Nephron progenitor cell (in vitro differentiated cells): ENCODE data around the gene GPR107.

Source experiments
- DNase-seq: peaks from one replicate; pipeline ENCODE4 v3.0.0; 2021
- H3K27ac Mint-ChIP-seq: 2 replicates; pipeline ENCODE4 v1.8.0; 2021; ENCODE audit warnings: mild to moderate bottlenecking, moderate library complexity, mixed read lengths
- H3K27me3 Mint-ChIP-seq: 2 replicates; pipeline ENCODE4 v1.8.0; 2021; ENCODE audit warnings: mild to moderate bottlenecking, low read depth, mixed read lengths; ENCODE audit not compliant: poor library complexity
- H3K36me3 Mint-ChIP-seq: 2 replicates; pipeline ENCODE4 v1.8.0; 2021; ENCODE audit warnings: low read depth, mixed read lengths
- H3K4me1 Mint-ChIP-seq: 2 replicates; pipeline ENCODE4 v1.8.0; 2021; ENCODE audit warnings: mixed read lengths
- H3K4me3 Mint-ChIP-seq: 2 replicates; pipeline ENCODE4 v1.8.0; 2021; ENCODE audit warnings: mild to moderate bottlenecking, moderate library complexity, mixed read lengths
- H3K9me3 Mint-ChIP-seq: 2 replicates; pipeline ENCODE4 v1.8.0; 2021; ENCODE audit warnings: mild to moderate bottlenecking, moderate library complexity, mixed read lengths
- CTCF ChIP-seq: fragments of 200-600 bp; sonication (generic); IDR thresholded peaks from 2 replicates; pipeline ENCODE4 v1.5.0; 2021; ENCODE audit warnings: antibody characterized with exemption

GPR107 gene

GRCh38 chr9:130122456-130122855, 68.8 kb downstream of the GPR107 start:
- no peaks in the 10 kb centered on the region for H3K9me3 Mint-ChIP-seq
- DNase-seq = no peak
- H3K27ac Mint-ChIP-seq = peak overlapping the region; percentile 83
- no peaks in the 10 kb centered on the region for H3K27me3 Mint-ChIP-seq
- TF ChIP-seq CTCF = no peak
- H3K36me3 Mint-ChIP-seq = peaks cover 38% of the 10 kb centered on the region
- peaks cover 81% of the 10 kb centered on the region for H3K4me1 Mint-ChIP-seq
- peak overlapping the region; percentile 26 for H3K4me3 Mint-ChIP-seq

- Mint-ChIP-seq H3K4me3 (peak overlapping the region; percentile 30), H3K27ac (no peak overlapping the region), H3K9me3 (no peaks in the 10 kb centered on the region), H3K36me3 (peaks cover 55% of the 10 kb centered on the region), H3K27me3 (no peaks in the 10 kb centered on the region), H3K4me1 (peaks cover 63% of the 10 kb centered on the region)
- no peak for TF ChIP-seq CTCF
- no peak for DNase-seq
Observed at GRCh38 chr9:130124085-130124860, 70.6 kb downstream of the GPR107 start.

GRCh38 chr9:130126721-130127433, 73.2 kb downstream of the GPR107 start:
- no peak overlapping the region for H3K4me3 Mint-ChIP-seq
- TF ChIP-seq CTCF = no peak
- H3K27me3 Mint-ChIP-seq = no peaks in the 10 kb centered on the region
- no peaks in the 10 kb centered on the region for H3K9me3 Mint-ChIP-seq
- H3K36me3 Mint-ChIP-seq = peaks cover 57% of the 10 kb centered on the region
- H3K4me1 Mint-ChIP-seq = peaks cover 37% of the 10 kb centered on the region
- DNase-seq = no peak
- H3K27ac Mint-ChIP-seq = peak overlapping the region; percentile 80

GRCh38 chr9:130128251-130128650, 74.5 kb downstream of the GPR107 start:
- H3K4me3 Mint-ChIP-seq = no peak overlapping the region
- H3K27me3 Mint-ChIP-seq = no peaks in the 10 kb centered on the region
- no peaks in the 10 kb centered on the region for H3K9me3 Mint-ChIP-seq
- peak overlapping the region; percentile 85 for H3K27ac Mint-ChIP-seq
- peaks cover 34% of the 10 kb centered on the region for H3K4me1 Mint-ChIP-seq
- no peak for TF ChIP-seq CTCF
- DNase-seq = no peak
- H3K36me3 Mint-ChIP-seq = peaks cover 54% of the 10 kb centered on the region

- Mint-ChIP-seq H3K36me3 (peaks cover 60% of the 10 kb centered on the region), H3K9me3 (no peaks in the 10 kb centered on the region), H3K27ac (peak overlapping the region; percentile 85), H3K27me3 (no peaks in the 10 kb centered on the region), H3K4me1 (peaks cover 36% of the 10 kb centered on the region), H3K4me3 (no peak overlapping the region)
- TF ChIP-seq CTCF = no peak
- no peak for DNase-seq
Observed at GRCh38 chr9:130128733-130129431, 75.2 kb downstream of the GPR107 start.
